Naive thymus-derived CD4-positive, alpha-beta T cell (primary cell): Measurements from ENCODE around the gene BTBD3. TPM values are rescaled to one million over a fixed set of nuclear protein-coding genes. Genes with fewer than 3 reads are reported as not detected.

Experiments used
- ATAC-seq: fragments of 150-1000 bp; cut with Tn5 transposase; 2 replicates; pipeline ENCODE4 v1.10.0; 2021; ENCODE audit warnings: mild to moderate bottlenecking, moderate library complexity
- CTCF ChIA-PET: fragments of 350-600 bp; sonication (Branson Sonifier 250); formaldehyde crosslinking; loops from one replicate; lab custom pipeline; 2021; ENCODE audit warnings: antibody characterized with exemption; lab: Charles Lee
- POLR2A ChIA-PET: fragments of 350-600 bp; sonication (Branson Sonifier 250); formaldehyde crosslinking; loops from one replicate; lab custom pipeline; 2021; ENCODE audit warnings: antibody characterized with exemption, inconsistent platforms; lab: Charles Lee
- DNase-seq, 9 donors: peaks; one replicate each; pipeline versions ENCODE4 v3.0.0 to v3.0.0-alpha.2; 2020 to 2022; ENCODE audit warnings: mixed read lengths in 1 of 9
- H3K27ac ChIP-seq: one replicate; pipeline ENCODE4 v1.7.0; 2013; ENCODE audit warnings: mild to moderate bottlenecking, low read depth, low read length, moderate library complexity
- H3K27me3 ChIP-seq, 2 donors: one replicate each; pipeline ENCODE4 v1.7.0; 2013; ENCODE audit warnings: low read length in 2 of 2, mild to moderate bottlenecking in 2 of 2, moderate library complexity in 2 of 2; ENCODE audit not compliant: control insufficient read depth in 2 of 2, insufficient read depth in 2 of 2
- H3K36me3 ChIP-seq, 3 experiments: 1 replicate in 2 of 3; 2 replicates in 1 of 3; pipeline ENCODE4 v1.7.0; 2013; ENCODE audit warnings: low read length in 3 of 3, mild to moderate bottlenecking in 3 of 3, moderate library complexity in 1 of 3; ENCODE audit not compliant: insufficient read depth in 3 of 3, control insufficient read depth in 2 of 3
- H3K4me1 ChIP-seq, 2 donors: one replicate each; pipeline ENCODE4 v1.7.0; 2013; ENCODE audit warnings: low read length in 2 of 2, mild to moderate bottlenecking in 2 of 2, moderate library complexity in 1 of 2; ENCODE audit not compliant: control insufficient read depth in 2 of 2, insufficient read depth in 2 of 2
- H3K4me3 ChIP-seq: 2 replicates; pipeline ENCODE4 v1.7.0; 2013; ENCODE audit warnings: mild to moderate bottlenecking, low read length
- H3K9me3 ChIP-seq, 3 experiments: 1 replicate in 2 of 3; 2 replicates in 1 of 3; pipeline ENCODE4 v1.7.0; 2013; ENCODE audit warnings: low read length in 3 of 3; ENCODE audit not compliant: control insufficient read depth in 2 of 3
- H3K27ac Mint-ChIP-seq, 9 donors: one replicate each; pipeline ENCODE4 v1.8.0; 2020 to 2022; ENCODE audit warnings: mixed read lengths in 9 of 9, mild to moderate bottlenecking in 8 of 9, moderate library complexity in 5 of 9, inconsistent platforms in 2 of 9
- H3K27me3 Mint-ChIP-seq, 5 donors: one replicate each; pipeline ENCODE4 v1.8.0; 2021 to 2022; ENCODE audit warnings: mixed read lengths in 5 of 5, mild to moderate bottlenecking in 1 of 5
- H3K36me3 Mint-ChIP-seq, 5 donors: one replicate each; pipeline ENCODE4 v1.8.0; 2020 to 2022; ENCODE audit warnings: mixed read lengths in 5 of 5, mild to moderate bottlenecking in 3 of 5, inconsistent platforms in 1 of 5
- H3K4me1 Mint-ChIP-seq, 7 donors: one replicate each; pipeline ENCODE4 v1.8.0; 2020 to 2022; ENCODE audit warnings: mixed read lengths in 7 of 7, mild to moderate bottlenecking in 3 of 7, inconsistent platforms in 1 of 7
- H3K4me3 Mint-ChIP-seq, 10 donors: one replicate each; pipeline ENCODE4 v1.8.0; 2020 to 2022; ENCODE audit warnings: mild to moderate bottlenecking in 10 of 10, mixed read lengths in 10 of 10, moderate library complexity in 6 of 10, inconsistent platforms in 2 of 10
- H3K9me3 Mint-ChIP-seq, 11 donors: one replicate each; pipeline ENCODE4 v1.8.0; 2020 to 2022; ENCODE audit warnings: mixed read lengths in 11 of 11, mild to moderate bottlenecking in 4 of 11, inconsistent platforms in 1 of 11, moderate library complexity in 1 of 11
- intact Hi-C, 2 donors: fragments of 100-400 bp; cut with micrococcal nuclease; formaldehyde crosslinking; loops; one replicate each; pipeline ENCODE4 v1.15.1; 2023
- polyA plus RNA-seq, 2 donors: library from polyadenylated mRNA; unstranded; fragments of 300-500 nt; fragmentation: Illumina TruSeq; gene quantifications; one replicate each; pipeline ENCODE4 v1.2.3, GENCODE V29; 2021
- total RNA-seq, 6 experiments: library from RNA in 5 of 6; stranded (reverse) in 5 of 6; gene quantifications; 1 replicate in 5 of 6; 2 replicates in 1 of 6; pipeline ENCODE4 v1.2.3 and lab custom pipeline; 2021 to 2026

BTBD3 gene
- total and polyA plus RNA-seq, 7 experiments from 2014 or later, result 1.6 to 6.1 (median 2.0) TPM

GRCh38 chr20:11888648-11889047 lies 29.0 kb upstream of the BTBD3 start:
- no peaks in the 10 kb centered on the region for H3K9me3 Mint-ChIP-seq
- intact Hi-C loops, result no loop called here
- H3K9me3 ChIP-seq, result no peaks in the 10 kb centered on the region
- H3K27ac Mint-ChIP-seq, result no peak overlapping the region
- H3K4me1 ChIP-seq, result no peaks in the 10 kb centered on the region
- no peaks in the 10 kb centered on the region for H3K27me3 ChIP-seq
- no peaks in the 10 kb centered on the region for H3K36me3 Mint-ChIP-seq
- ATAC-seq (no peak), DNase-seq (no peak)
- ChIA-PET CTCF (no interaction called here), POLR2A (no interaction called here)
- H3K27me3 Mint-ChIP-seq, result peaks cover 8 to 30% (median 21%) of the 10 kb centered on the region in 5 donors
- no peak overlapping the region for H3K4me3 ChIP-seq
- H3K27ac ChIP-seq, result no peak overlapping the region
- no peaks in the 10 kb centered on the region for H3K36me3 ChIP-seq
- peak overlapping the region in 3 of 10 donors; percentile 4 to 83 (median 6) for H3K4me3 Mint-ChIP-seq
- H3K4me1 Mint-ChIP-seq, result peaks cover 0 to 24% (median 20%) of the 10 kb centered on the region in 7 donors

- Histone ChIP-seq H3K4me3 (peak overlapping the region; percentile 26), H3K27me3 (no peaks in the 10 kb centered on the region), H3K27ac (no peak overlapping the region), H3K4me1 (no peaks in the 10 kb centered on the region), H3K36me3 (no peaks in the 10 kb centered on the region), H3K9me3 (no peaks in the 10 kb centered on the region)
- peak overlapping the region; percentile 71 to 90 (median 82) for H3K4me3 Mint-ChIP-seq
- ATAC-seq (peak; percentile 74), DNase-seq (peak in 8 of 9 donors; percentile 29 to 80 (median 44))
- intact Hi-C loops, result loop anchor here (5.0 to 10.0 kb wide), 6 partner anchors 1117 to 1894 kb away; partner anchors contain the start of genes ESF1 (in 1 of the 2), JAG1 (in 1 of the 2), MKKS (in 1 of the 2) and NDUFAF5 (in 1 of the 2)
- no peaks in the 10 kb centered on the region for H3K36me3 Mint-ChIP-seq
- H3K9me3 Mint-ChIP-seq, result peaks cover 0 to 2% (median 0%) of the 10 kb centered on the region in 11 donors
- ChIA-PET POLR2A (no interaction called here), CTCF (no interaction called here)
- H3K4me1 Mint-ChIP-seq, result peaks cover 0 to 24% (median 20%) of the 10 kb centered on the region in 7 donors
- H3K27me3 Mint-ChIP-seq, result peaks cover 0 to 30% (median 21%) of the 10 kb centered on the region in 5 donors
- peak overlapping the region in 5 of 9 donors; percentile 1 to 71 (median 43) for H3K27ac Mint-ChIP-seq
Measured at GRCh38 chr20:11890331-11891076, 27.2 kb upstream of the BTBD3 start.

- peak; percentile 33 for ATAC-seq
- H3K4me3 ChIP-seq, result peak overlapping the region; percentile 52
- ChIA-PET POLR2A (interaction anchor here (0.7 kb wide), 1 partner anchor 1251 kb away, joined by 3 read pairs; no protein-coding TSS in a partner anchor), CTCF (interaction anchor here (0.8 kb wide), 1 partner anchor 67 kb away, joined by 5 read pairs; no protein-coding TSS in a partner anchor)
- no peaks in the 10 kb centered on the region for H3K4me1 ChIP-seq
- H3K27me3 Mint-ChIP-seq, result peaks cover 0 to 30% (median 21%) of the 10 kb centered on the region in 5 donors
- H3K27ac Mint-ChIP-seq, result peak overlapping the region in 7 of 9 donors; percentile 11 to 88 (median 41)
- peak overlapping the region; percentile 73 to 90 (median 86) for H3K4me3 Mint-ChIP-seq
- H3K36me3 Mint-ChIP-seq, result no peaks in the 10 kb centered on the region
- intact Hi-C loops, result loop anchor here (5.0 to 10.0 kb wide), 6 partner anchors 1116 to 1894 kb away; partner anchors contain the start of genes ESF1 (in 1 of the 2), JAG1 (in 1 of the 2), MKKS (in 1 of the 2) and NDUFAF5 (in 1 of the 2)
- H3K4me1 Mint-ChIP-seq, result peaks cover 0 to 29% (median 21%) of the 10 kb centered on the region in 7 donors
- no peaks in the 10 kb centered on the region for H3K36me3 ChIP-seq
- peaks cover 0 to 2% (median 0%) of the 10 kb centered on the region in 11 donors for H3K9me3 Mint-ChIP-seq
- DNase-seq, result peak in 6 of 9 donors; percentile 5 to 58 (median 14)
- H3K9me3 ChIP-seq, result no peaks in the 10 kb centered on the region
- H3K27me3 ChIP-seq, result no peaks in the 10 kb centered on the region
- peak overlapping the region; percentile 42 for H3K27ac ChIP-seq
Measured at GRCh38 chr20:11891077-11891775, 26.5 kb upstream of the BTBD3 start.

- Histone ChIP-seq H3K27ac (peak overlapping the region; percentile 42), H3K4me3 (peak overlapping the region; percentile 52), H3K9me3 (no peaks in the 10 kb centered on the region), H3K4me1 (no peaks in the 10 kb centered on the region), H3K27me3 (no peaks in the 10 kb centered on the region), H3K36me3 (no peaks in the 10 kb centered on the region)
- Mint-ChIP-seq H3K27me3 (peaks cover 0 to 27% (median 19%) of the 10 kb centered on the region in 5 donors), H3K27ac (peak overlapping the region in 8 of 9 donors; percentile 18 to 90 (median 58)), H3K36me3 (no peaks in the 10 kb centered on the region), H3K9me3 (peaks cover 0 to 2% (median 0%) of the 10 kb centered on the region in 11 donors), H3K4me3 (peak overlapping the region; percentile 73 to 90 (median 86)), H3K4me1 (peaks cover 0 to 31% (median 21%) of the 10 kb centered on the region in 7 donors)
- POLR2A ChIA-PET, result interaction anchor here (0.7 kb wide), 1 partner anchor 1251 kb away, joined by 3 read pairs; no protein-coding TSS in a partner anchor
- peak in 8 of 9 donors; percentile 27 to 70 (median 56) for DNase-seq
- ATAC-seq, result peak; percentile 59
- CTCF ChIA-PET, result interaction anchor here (0.8 kb wide), 1 partner anchor 67 kb away, joined by 5 read pairs; no protein-coding TSS in a partner anchor
- intact Hi-C loops, result loop anchor here (1.0 to 10.0 kb wide), 7 partner anchors 20 to 1893 kb away; partner anchors contain the start of genes ESF1 (in 1 of the 2), JAG1 (in 1 of the 2), MKKS (in 1 of the 2) and NDUFAF5 (in 1 of the 2)
Measured at GRCh38 chr20:11891776-11892545, 25.7 kb upstream of the BTBD3 start.

- no peak overlapping the region for H3K27ac Mint-ChIP-seq
- Histone ChIP-seq H3K36me3 (no peaks in the 10 kb centered on the region), H3K4me3 (no peak overlapping the region), H3K27me3 (no peaks in the 10 kb centered on the region), H3K9me3 (no peaks in the 10 kb centered on the region), H3K27ac (no peak overlapping the region), H3K4me1 (no peaks in the 10 kb centered on the region)
- no peak for ATAC-seq
- POLR2A ChIA-PET, result no interaction called here
- H3K27me3 Mint-ChIP-seq, result peaks cover 0 to 21% (median 11%) of the 10 kb centered on the region in 5 donors
- intact Hi-C loops, result loop anchor here (5.0 to 10.0 kb wide), 6 partner anchors 1113 to 1891 kb away; partner anchors contain the start of genes ESF1 (in 1 of the 2), JAG1 (in 1 of the 2), MKKS (in 1 of the 2) and NDUFAF5 (in 1 of the 2)
- peaks cover 0 to 34% (median 25%) of the 10 kb centered on the region in 7 donors for H3K4me1 Mint-ChIP-seq
- H3K36me3 Mint-ChIP-seq, result peaks cover 0 to 5% (median 0%) of the 10 kb centered on the region in 5 donors
- CTCF ChIA-PET, result no interaction called here
- peaks cover 0 to 5% (median 0%) of the 10 kb centered on the region in 11 donors for H3K9me3 Mint-ChIP-seq
- H3K4me3 Mint-ChIP-seq, result no peak overlapping the region
- DNase-seq, result no peak
Measured at GRCh38 chr20:11894062-11894461, 23.6 kb upstream of the BTBD3 start.
